RPMI7951 (cell line): ENCODE results near the gene ADI1. TPM values are rescaled to one million over a fixed set of nuclear protein-coding genes. Genes with fewer than 3 reads are reported as not detected.
"Not testable (repeated sequence)": the region's sequence is repeated elsewhere in the genome, so short reads cannot be mapped to it uniquely, and the experiment has no call there.

ENCODE experiments used
- DNase-seq: peaks from one replicate; pipeline ENCODE4 v3.0.0-alpha.2; 2012; ENCODE audit warnings: low read depth
- total RNA-seq: library from RNA; depleted of rRNA; stranded (reverse); fragments of >200 nt; shearing (Covaris generic); gene quantifications from 2 replicates; pipeline ENCODE4 v1.2.3, GENCODE V29; 2014

Gene ADI1
- total RNA-seq, 1 experiment from 2014 or later: 102 TPM

DNA sequence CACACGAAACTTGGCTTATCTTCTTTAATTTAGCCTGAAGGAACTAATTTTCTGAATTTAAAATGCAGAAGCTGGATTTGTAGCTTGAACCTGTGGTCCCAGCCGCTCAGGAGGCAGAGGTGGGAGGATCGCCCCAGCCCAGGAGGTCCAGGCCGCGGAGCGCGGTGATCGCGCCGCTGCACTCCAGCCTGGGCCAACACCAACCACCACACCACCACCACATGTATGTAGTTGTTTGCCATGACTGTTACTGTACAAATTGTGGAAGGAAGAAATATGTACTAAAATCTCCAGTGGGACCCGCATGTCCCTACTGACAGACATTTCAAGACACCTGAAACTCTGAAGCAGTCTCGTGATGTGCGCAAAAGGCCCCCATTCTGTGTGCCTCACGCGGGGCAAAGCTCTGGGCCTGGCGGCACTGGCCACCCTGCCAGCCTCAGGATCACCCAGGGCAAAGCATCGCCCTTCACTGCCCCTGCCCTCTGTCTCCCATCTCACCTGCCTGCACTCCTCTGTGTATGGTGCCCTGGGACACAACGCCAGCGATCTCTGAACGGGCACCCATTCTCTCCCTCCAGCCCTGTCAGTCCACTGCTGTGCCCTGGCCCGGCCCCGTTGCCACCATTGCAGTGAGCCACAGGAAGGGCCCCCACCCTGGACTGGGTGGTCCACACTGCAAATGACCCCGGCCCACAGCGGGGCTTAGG is 10.1 kb upstream of the ADI1 start:
- no peak for DNase-seq

DNA sequence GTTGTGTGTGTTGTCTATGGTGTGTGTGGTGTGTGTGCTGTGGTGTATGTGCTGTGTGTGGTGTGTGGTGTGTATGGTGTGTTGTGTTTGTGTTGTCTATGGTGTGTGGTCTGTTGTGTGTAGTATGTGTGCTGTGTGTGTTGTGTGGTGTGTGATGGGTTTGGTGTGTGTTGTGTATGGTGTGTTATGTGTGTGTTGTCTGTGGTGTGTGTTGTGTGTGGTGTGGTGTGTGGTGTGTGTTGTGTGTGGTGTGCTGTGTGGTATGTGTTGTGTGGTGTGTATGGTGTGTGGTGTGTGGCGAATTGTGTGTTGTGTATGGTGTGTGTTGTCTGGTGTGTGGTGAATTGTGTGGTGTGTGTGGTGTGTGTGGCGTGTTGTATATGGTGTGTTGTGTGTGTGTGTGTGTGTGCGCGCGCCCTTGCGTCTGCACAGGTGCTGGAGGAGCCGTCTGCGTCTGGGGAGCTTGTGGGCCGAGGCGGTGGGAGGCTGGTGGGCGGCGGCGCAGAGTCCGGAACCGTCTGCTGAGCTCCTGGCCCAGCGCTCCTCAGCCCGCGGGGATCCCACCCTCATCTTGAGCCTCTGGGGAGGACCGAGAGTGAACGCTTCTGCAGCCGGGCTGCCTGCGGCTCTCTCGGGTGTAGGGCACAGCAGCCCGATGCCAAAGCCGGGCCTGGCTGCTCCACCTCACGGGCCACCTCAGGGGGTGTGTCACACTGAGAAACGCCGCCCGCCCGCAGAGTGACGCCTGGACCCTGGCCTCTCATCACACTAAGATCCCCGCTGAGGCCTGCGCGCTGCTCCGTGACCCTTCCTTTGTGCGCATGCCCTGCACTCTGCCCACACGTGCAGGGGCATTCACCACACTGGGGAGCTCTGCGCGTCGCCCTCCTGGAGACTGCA is 8.8 kb upstream of the ADI1 start:
- no peak for DNase-seq

DNA sequence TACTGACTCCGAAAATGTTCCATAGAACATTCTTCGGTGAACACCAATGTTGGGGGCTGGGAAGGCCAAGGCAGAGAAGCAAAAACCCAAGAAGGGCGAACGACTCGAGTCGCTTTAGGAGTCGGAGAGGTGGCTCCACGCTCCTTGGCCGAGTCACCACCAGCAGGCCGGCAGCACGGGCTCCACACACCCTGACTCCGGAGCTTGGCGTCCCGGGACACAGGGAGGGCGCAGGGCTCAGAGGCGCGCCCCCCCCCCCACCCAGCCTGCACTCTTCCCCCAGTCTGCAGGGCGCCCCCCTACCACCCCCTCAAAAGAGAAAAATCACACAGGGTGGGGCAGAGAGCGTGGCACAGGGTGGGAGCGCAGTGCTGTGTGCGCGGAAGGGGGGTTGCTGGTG is 7.5 kb upstream of the ADI1 start:
- DNase-seq: no peak

DNA sequence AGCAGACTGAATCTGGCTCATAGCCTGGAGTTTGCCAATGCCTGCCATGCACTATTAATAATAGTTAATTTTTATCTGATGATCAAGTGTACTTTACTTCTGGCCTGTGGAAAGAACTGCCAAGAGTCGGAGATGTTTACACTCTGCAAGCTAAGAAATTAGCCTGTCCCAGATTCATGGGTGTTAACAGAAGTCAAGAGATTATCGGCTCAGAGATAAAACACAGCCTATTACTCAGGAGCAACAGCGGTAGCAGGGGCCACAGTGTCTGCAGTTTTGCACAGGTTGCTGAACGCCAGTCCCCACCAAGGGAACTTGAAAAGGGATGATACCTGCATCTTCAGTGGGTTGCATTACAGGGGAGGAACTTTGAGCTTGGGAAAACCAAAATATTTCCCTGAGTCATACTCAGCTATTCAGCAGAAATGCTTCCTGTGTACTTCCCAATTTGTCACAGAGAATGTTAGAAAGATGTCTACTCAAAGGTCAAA is 4.3 kb upstream of the ADI1 start:
- DNase-seq: no peak

DNA sequence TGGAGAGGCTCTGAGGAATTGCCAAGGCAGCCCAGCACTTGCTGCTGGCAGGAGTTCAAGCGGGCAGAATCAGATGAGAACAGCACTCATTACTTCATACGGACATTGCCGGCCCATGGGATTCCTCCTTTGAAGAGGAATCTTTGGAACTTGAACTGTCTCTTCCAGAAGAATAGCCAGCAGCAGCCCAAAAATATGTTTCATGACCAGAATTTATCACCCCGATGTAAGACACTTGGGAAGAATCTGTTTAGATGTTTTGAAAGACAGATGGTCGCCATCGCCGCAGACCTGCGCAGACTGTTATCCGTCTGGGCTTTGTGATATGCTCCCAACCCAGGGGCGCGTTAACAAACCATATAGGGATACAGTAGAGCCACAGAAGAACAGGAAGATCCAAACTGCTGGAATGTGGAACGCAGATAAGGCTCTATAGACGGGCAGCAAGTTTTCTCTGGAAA is 3.7 kb upstream of the ADI1 start:
- no peak for DNase-seq

DNA sequence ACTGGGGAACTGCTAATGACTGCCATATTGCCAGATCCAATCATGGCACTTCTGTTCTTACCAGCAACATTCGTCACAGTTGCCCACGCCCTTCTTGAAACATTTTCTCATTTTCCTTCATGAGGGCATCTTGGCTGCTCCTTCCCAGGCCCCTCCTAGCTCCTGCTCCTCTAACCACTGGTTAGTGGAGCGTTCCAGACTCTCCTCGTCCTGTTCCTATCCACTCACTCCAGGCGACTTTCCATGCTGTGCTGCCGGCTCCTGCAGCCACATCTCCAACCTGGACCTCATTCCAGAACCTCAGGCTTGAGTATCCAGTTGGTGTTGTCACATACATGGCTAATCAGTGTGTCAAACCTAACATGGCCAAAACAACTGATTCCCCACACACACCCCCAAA is 1.3 kb upstream of the ADI1 start:
- no peak for DNase-seq

DNA sequence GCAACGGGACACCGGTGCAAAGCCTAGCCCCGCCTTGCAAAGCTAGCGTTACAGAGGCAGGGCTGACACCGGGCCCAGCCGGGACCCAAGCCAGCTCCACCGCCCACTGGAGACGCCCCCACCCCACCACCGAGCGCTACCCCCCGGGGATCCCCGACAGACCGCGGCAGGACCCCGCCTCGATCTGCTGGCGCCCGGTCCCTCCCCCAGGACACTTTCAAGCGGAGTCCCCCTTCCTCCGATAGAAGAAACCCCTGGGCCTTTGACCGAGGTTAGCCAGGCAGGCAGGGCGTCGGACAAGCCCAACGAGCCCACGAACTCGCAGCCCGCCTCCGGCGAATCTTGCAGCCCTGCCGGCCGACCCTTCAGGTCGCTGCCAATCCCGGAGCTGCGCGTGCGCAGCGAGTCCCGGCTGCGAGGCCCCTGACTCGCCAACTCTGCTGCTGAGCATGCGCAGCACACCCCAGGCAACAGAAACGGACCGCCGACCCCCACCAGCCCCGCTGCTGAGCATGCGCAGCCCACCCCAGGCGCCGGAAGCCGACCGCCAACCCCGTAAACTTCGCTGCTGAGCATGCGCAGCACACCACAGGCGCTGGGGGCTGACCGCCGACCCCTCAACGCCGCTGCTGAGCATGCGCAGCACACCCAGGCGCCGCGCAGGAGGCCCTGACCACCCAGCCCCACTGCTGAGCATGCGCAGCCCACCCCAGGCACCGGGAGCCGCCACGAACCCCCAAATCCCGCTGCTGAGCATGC is 656 bp downstream of the ADI1 start:
- DNase-seq: peak; percentile 94

DNA sequence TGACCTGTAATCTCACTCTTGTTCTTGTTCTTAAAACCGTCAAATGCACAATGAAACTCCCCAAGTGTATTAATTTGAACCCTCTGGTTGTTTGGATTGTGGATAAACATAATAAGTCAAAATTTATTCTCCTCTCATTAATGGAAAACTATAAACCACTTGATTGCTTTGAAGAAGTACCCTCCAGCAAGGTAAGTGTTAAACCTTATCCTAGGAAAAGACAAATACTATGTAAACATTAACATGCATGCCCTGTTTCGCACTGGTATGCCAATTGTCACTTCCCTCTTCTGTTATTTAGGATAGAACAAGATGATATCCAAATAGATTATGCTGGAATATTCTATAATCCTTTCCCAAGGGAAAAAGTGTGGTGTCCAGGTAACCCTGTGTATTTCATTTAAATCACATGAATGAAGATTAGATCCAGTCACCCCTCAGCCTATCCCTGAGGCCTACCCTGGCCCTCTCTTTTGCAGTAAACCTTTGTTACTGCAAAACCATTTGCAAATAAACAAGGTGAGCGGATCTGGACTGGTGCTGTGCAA is 1.3 kb downstream of the ADI1 start:
- no peak for DNase-seq

DNA sequence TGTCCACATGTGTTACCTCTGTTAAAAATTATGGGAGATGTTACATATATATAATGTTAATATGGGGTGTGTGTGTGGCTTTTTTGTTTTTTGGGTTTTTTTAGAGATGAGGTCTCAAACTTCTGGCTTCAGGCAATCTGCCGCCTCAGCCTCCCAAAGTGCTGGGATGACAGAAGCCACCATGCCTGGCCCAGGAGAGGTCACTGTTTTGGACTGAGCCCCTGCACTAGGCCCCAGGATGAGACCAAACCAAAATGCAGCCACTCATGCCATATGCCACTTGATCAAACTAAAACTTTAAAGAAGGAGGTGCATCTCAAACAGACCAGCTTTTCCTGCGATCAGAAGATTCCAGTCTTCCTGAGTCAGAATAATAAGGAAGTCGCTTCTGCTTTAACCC is 2.5 kb downstream of the ADI1 start:
- no peak for DNase-seq

DNA sequence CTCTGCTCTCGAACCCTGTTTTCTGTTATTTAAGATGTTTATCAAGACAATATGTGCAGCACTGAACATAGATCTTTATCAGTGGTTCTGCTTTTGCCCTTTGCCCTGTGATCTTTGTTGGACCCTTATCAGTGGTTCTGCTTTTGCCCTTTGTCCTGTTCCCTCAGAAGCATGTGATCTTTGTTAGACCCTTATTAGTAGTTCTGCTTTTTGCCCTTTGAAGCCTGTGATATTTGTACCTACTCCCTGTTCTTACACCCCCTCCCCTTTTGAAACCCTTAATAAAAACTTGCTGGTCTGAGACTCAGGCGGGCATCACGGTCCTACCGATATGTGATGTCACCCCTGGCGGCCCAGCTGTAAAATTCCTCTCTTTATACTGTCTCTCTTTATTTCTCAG is 3.9 kb downstream of the ADI1 start:
- not testable (repeated sequence) for DNase-seq

DNA sequence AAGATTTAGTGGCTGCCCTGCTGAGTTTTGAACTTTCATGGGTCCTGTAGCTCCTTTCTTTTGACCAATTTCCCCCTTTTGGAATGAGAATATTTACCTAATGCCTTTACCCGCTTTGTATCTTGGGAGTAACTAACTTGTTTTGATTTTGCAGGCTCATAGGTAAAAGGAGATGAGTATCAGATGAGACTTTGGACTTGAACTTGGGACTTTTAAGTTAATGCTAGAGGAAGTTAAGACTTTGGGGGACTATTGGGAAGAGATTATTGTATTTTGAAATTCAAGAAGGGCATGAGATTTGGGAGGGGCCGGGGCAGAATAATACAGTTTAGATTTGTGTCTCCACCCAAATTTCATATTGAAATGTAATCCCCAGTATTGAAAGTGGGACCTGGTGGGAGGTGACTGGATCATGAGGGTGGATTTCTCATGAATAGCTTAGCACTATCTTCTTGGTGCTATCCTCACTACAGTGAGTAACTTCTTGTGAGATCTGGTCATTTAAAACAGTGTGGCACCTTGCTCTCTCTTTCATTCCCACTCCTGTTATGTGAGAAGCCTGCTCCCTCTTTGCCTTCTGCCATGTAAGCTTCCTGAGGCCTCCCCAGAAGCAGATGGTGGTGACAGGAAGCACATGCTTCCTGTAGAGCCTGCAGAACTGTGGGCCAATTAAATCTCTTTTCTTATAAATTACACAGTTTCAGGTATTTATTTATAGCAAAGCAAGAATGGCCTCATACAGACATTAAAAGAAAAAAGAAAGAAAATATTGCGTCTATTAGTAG is 6.1 kb downstream of the ADI1 start:
- DNase-seq: no peak

DNA sequence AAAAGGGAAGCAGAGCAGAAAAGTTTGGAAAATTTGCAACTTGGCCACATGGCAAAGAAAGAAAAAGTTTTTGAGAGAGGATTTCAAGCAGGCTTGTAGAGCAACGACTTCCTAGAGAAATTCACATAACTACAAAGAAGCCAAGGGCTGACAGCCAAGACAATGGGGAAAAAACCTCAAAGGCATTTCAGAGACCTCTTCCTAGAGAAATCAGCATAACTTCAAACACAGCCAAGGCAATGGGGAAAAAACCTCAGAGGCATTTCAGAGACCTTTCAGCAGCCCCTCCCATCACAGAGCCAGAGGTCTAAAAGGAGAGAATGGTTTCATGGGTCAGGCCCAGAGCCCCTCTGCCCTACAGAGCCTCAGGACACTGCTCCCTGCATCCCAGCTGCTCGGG is 7.2 kb downstream of the ADI1 start:
- DNase-seq: no peak

DNA sequence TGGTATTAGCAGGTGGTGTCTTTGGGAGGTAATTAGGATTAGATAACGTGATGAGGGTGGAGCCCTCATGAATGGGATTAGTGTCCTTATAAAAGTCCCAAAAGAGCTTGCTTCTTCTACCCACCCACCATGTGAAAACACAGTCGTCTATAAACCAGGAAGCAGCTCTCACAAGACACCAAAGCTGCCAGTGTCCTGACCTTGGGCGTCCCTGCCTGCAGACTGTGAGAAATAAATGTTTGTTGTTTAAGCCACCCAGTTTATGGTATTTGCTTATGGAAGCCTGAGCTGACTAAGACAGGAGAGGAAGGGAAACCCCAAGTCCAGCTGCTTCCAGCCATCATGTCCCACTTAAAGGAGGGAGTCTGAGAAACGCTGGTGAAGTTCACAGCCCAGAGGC is 13.6 kb downstream of the ADI1 start:
- DNase-seq: no peak

DNA sequence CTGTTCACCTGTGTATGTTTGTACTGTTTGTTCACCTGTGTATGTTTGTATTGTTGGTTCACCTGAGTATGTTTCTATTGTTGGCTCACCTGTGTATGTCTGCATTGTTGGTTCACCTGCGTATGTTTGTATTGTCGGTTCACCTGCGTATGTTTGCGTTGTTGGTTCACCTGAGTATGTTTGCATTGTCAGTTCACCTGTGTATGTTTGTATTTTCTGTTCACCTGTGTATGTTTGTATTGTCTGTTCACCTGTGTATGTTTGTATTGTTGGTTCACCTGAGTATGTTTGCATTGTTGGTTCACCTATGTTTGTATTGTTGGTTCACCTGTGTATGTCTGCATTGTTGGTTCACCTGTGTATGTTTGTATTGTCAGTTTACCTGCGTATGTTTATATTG is 14.6 kb downstream of the ADI1 start:
- DNase-seq: no peak

DNA sequence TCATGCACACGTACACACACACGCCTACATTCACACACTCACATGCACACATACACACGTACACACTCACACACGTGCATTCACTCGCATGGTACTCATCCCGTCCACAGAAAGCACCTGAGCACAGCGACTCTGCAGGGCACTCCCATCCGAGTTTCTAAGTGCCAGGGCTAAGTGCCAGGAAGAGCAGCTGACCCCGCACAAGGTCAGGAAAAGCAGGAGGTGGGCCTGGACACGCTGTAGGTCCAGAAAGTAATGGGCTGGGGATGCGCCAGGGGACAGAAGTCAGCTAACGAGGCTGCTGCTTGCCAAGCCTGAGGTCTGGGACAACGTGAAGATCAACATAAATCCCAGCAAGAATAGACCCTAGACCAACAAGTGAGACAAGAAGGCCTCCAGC is 15.8 kb downstream of the ADI1 start:
- DNase-seq: no peak

DNA sequence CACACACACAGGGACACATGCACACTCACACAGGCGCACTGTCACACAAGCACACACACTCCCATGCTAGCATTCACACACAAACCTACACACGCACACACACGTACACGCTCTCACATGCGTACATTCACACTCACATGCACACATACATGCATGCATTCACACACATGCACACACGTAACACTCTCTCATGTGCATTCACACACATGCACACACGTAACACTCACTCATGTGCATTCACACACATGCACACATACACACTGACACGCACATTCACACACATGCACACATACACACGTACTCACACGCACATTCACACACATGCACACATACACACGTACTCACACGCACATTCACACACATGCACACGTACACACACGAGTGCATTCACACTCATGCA is 16.3 kb downstream of the ADI1 start:
- DNase-seq: no peak

DNA sequence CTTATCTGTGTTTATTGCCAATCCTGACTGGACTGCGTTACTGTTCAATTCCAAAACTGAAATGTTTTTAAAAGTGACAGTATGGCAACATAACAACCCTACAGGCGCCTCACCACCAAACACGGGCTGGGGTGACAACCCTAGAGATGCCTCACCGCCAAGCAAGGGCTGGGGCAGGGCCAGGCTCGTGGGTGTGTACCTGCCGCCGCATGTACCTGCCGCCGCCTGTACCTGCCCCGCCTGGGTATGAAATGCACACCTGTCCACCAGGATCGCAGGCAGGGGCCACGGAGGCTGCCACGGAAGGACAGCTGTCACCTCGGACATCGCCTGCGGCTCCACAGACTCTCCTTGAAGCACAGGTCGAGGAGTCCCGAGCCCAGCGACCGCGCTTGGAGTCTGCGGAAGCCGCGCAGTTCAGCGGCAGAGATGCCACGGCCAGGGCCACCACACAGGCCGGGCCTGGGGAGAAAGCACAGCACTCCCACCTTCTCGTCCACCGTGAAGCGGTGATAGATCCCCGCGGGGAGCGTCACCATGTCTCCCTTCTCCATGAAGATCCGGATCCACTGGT is 18.9 kb downstream of the ADI1 start:
- DNase-seq: no peak

DNA sequence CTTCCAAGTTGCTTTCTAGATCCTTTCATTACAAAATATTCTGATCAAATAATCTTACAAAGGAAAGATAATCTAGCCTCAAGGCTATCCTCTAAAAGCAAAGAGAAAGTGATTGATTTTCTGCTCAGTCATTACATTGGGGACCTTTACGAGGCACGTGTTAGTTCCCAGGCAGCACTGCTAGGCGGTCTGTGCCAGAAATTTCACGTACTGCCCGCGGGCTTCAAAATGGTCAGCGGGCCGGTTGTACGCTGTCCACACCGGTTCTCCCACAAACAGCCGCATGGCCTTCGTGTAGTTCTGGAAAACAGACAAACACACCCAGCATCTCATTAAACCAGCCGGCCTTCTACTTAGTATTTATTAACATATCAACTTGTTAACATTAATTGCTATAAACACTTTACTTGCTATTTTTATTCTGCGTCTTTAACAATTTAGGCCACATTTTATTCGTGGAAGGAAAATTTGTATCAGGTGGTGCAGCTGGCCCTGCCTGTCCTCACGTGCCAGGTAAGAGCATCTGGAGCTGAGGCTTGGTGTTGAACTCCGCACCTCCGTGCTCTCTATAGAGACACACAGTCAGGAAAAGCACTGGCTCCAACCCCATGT is 20.4 kb downstream of the ADI1 start:
- DNase-seq: no peak

DNA sequence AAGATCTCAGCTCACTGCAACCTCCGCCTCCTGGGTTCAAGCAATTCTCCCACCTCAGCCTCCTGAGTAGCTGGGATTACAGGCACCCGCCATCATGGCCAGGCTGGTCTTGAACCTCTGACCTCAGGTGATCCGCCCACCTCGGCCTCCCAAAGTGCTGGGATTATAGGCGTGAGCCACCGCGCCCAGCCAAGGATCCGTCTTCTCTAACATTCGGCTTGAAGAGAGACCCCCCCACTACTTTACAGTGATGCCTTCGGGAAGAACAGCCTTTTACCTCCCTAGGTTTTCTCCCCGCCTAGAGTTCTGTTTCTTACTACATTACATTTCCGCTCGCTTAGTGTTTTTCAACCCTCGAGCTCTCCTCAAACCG is 22.6 kb downstream of the ADI1 start:
- not testable (repeated sequence) for DNase-seq

DNA sequence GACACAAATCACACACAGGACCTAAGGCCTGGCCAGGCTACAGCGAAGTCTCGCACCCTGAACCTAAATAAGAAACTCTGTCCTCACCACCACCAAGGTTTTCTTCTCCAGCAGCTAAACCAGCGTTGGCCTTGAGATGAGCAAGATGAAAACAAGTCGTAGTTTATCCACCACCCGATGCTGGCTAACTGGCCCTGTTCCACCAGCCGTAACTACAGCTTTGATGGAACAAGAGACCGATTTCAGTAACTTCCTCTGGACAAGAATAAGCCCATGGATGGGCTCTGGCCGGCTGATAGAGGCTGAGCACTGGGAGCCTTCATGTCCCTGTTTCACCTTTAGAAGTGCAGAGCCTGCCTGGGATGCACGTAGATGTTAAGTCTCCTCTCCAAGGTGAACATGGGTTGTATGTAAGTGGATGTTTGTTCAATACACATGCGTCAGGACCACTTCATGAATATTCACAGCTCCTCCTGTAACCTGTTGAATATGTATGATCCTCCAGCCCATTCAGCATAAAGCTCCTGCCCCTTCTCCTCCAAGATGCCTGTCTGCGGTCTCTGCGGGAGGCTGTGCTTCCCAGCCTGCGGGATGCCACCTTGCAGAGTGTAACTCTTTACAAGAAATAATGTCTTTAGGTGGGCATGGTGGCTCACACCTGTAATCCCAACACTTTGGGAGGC is 24.2 kb downstream of the ADI1 start:
- DNase-seq: no peak
